GM21576 (cell line): ENCODE measurements around the gene FGFR4.

Source experiments
- ATAC-seq: cut with Tn5 transposase; IDR thresholded peaks from one replicate; pipeline ENCODE4 v1.9.1; 2021; ENCODE audit warnings: mild to moderate bottlenecking, moderate library complexity; ENCODE audit not compliant: unreplicated experiment

The FGFR4 gene

GRCh38 chr5:177131019-177131320, 44.3 kb downstream of the FGFR4 start:
- ATAC-seq, result no peak

DNA sequence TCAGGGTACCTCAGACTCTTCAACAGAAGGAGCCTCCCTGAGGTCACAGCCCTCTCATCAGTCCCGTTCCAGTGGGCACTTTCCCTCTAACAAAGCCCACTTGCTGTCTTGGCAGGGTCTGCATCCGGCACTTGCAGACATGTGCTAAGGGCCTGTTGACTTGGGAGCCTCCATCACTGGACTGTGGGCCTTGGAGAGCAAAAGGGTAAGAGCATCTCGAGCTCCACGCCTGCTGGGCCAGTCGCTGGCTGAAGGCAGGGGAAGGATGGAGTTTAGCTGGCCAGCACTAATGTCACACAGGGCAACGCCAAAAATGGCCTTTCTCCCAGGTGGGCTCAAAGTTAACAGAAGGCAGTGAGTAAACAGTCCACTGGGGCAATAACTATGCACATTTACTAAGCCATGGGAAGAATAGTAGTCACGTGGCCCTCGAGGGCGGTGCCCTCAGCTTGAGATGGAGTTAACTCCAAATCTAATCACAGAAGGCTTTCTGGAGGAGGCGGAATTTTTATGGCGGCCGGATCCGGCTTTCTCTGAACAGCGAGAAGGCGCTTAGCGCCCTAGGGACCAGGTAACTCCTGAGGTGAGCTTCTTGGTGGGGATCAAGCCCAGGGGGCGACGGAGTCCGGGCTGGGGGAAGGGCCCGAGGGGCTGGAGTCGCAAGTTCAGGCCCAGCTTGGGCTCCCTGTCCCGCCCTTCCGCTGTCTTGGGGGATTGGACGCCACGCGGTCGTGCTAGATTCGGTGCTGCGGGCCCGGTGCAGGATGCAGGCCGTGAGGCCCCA, 44.8 kb downstream of the FGFR4 start:
- ATAC-seq, result no peak

DNA sequence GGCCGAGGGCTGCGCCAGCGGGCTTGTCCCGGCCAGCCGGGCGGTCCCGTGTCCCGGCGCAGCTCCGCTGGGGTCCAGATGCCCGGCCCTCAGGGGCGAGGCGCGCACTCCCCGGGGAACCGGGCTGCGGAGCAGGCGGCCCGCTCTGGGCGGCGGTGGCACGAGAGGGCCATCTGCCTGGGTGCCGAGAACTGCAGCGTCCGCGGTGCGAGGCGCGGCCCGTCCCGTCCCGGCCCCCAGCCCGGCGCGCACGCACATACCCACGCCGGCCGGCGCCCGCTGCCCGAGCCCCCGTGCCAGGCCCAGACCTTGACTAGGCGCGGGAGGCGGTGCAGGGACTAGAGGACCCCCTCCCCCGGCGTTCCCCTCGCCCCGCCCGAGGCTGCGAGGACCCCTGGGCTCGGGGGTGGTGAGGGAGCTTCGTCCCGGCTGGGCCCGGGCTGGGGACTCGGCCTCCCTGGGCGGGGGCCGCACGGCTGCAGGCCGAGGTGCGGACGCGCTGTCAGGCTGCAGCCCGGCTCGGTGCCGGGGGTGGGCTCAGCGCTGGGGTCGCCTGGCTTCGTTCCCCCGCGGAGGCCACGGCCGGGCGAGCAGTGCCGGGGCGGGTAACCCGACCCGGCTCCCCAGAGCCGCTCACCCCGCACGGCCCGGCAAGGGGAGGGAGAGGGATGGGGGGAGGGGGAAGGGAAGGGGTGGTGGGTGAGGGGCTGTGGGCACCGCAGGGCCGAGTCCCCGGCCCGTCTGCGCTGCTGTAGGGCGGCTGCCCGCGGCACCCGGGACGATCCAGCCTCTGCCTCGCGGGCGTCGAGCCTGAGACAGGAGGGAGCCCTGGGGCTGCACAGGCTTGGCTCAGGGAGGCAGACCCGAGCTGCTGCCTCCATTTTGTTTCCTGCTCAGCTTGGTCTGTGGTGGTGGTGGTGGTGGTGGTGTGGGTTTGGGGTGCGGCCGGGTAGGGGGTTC, 45.7 kb downstream of the FGFR4 start:
- ATAC-seq, result peak; percentile 9

DNA sequence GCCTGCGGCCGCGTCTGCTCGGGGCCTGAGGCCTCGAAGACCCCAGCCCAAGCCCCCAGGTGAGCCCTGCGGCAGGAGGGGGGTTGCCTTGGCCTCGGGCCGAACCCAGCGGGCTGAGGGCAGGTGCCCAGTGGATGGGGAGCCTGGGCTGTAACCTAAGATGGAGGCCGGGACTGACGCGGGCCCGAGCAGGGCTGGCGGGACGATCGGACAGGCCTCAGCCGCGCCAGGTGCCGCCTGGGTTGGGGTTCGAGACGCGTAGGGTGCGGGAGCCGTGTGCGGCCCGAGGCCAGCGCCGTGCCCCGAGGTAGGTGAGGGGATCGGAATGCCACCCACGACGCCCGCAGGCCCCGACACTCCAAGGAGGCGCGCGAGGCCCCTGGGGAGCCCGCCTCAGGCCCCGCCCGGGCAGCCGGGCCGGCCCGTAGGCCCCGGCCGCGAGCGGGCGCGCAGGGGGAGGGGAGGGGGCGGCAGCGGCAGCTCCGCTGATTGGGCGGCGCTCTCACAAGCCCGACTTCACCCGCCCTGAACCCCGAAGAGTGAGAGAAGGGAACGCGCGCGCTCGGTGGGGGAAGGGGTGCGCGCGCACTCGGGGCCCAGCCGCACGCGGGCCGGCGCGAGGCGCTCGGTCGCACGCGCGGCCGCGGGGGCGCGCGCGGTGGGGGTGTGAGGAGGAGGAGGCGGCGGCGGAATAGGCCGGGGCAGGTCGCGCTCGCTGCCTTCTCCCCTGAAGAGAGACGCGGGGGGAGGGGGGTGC, 46.6 kb downstream of the FGFR4 start, which contains the start of gene NSD1:
Gene NSD1 (plus strand): TSS at position 678 of the 757 bp plus-strand sequence. CDS start 1,331 bp downstream, outside the sequence.
- ATAC-seq, result peak; percentile 53

DNA sequence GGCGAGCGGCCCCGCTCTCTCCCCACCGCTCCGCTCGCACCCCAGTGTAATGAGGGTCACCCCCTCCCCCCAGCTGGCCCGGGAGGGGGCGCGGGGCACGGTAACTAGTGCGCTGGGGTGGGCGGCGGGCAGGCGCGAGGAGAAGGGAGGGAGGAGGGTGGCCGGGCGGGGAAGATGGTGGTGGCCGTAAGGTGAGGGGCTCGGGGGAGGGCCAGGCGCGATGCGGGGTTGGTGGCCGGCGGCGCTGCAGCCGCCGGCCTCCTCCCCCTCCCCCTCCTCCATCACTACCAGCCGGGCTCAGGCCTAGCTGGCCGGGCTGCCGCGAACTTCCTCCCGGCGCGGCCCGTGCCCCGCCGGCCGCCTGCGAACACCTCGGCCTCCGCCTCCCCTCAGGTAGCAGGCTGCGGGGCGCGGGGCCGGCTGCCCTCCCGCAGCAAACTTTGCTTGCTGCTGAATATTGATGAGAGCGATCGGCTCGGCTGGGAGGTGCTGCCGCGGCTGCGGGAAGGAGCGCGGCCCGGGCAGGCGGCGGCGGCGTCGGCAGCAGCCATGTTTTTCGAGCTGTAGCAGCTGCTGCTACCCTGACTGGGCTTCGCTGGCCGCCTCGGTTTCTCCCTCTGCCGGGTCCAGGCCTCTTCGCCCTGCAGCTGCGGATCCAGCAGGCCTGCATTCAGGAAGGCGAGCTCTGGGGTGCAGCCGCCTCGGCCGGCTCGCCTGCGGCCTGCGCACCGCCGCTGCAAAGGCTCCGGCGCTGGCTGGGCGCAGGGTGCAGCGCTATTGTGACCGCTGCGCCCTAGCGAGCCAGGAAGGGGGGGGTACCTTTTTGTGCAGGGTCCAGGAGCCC, 47.4 kb downstream of the FGFR4 start:
- peak; percentile 26 for ATAC-seq

- ATAC-seq, result no peak
Measured at GRCh38 chr5:177134697-177135225, 48.0 kb downstream of the FGFR4 start.

- ATAC-seq, result no peak
Measured at GRCh38 chr5:177140312-177140711, 53.6 kb downstream of the FGFR4 start.

DNA sequence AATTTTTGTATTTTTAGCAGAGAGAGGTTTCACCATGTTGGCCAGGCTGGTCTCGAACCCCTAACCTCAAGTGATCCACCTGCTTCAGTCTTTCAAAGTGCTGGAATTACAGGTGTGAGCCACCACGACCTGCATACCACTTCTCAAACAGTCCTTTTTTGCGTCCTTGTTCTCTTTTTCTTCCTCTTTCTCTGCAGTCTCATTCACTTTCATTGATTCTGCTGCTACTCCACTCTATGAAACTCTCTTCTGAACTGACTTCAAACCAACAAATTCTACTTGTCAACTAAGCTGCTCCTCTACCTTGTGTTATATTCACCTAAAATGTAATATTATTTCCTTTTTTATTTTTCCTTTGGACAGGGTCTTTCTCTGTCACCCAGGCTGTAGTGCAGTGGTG, 54.8 kb downstream of the FGFR4 start:
- ATAC-seq, result no peak

DNA sequence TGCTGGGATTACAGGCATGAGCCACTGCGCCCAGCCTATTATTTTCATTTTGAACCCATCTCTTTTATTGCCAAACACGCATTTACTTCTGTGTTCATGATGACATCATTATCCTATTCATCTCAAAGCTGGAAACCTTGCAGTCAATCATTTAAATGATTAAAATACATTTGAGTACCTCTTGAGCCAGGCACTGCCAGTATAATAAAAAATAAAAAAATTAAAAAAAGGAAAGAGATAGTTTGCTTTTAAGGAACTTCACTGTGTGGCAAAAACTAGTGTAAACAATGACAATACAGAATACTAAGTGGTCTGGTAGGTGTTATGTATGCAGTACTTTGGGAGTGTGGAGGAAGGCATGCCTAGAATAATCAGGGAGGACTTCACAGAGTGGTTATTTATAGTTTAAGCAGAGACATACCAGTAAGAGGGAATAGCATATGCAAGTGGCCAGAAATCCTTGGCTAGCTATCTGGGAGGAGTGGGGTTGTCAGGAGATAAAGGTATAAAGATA, 55.4 kb downstream of the FGFR4 start:
- no peak for ATAC-seq

- ATAC-seq, result no peak
Measured at GRCh38 chr5:177142778-177143177, 56.1 kb downstream of the FGFR4 start.

GRCh38 chr5:177146891-177147638, 60.4 kb downstream of the FGFR4 start:
- no peak for ATAC-seq
